Activated CD4-positive, alpha-beta T cell treated with anti-CD3 and anti-CD28 coated beads, Interleukin-2, amount 10 ng/mL, durations not matched to agents 7 days and 5 days (primary cell): ENCODE data around the gene PTGER2. TPM values are rescaled to one million over a fixed set of nuclear protein-coding genes. Genes with fewer than 3 reads are reported as not detected.

Experiments
- CTCF ChIA-PET: fragments of 350-600 bp; sonication (Branson Sonifier 250); formaldehyde crosslinking; loops from one replicate; lab custom pipeline; 2021; ENCODE audit warnings: antibody characterized with exemption; lab: Charles Lee
- POLR2A ChIA-PET: fragments of 350-600 bp; sonication (Branson Sonifier 250); formaldehyde crosslinking; loops from one replicate; lab custom pipeline; 2021; ENCODE audit warnings: antibody characterized with exemption; lab: Charles Lee
- DNase-seq: peaks from one replicate; pipeline ENCODE4 v3.0.0-alpha.2; 2020
- H3K27ac Mint-ChIP-seq: one replicate; pipeline ENCODE4 v1.8.0; 2021; ENCODE audit warnings: mild to moderate bottlenecking, moderate library complexity, mixed read lengths
- H3K27me3 Mint-ChIP-seq: one replicate; pipeline ENCODE4 v1.8.0; 2021; ENCODE audit warnings: mixed read lengths
- H3K36me3 Mint-ChIP-seq: one replicate; pipeline ENCODE4 v1.8.0; 2021; ENCODE audit warnings: low read depth, mixed read lengths
- H3K4me1 Mint-ChIP-seq: one replicate; pipeline ENCODE4 v1.8.0; 2021; ENCODE audit warnings: mixed read lengths
- H3K4me3 Mint-ChIP-seq: one replicate; pipeline ENCODE4 v1.8.0; 2021; ENCODE audit warnings: mild to moderate bottlenecking, moderate library complexity, mixed read lengths
- H3K9me3 Mint-ChIP-seq: one replicate; pipeline ENCODE4 v1.8.0; 2021; ENCODE audit warnings: mixed read lengths
- total RNA-seq, 2 experiments: library from RNA; stranded (reverse); gene quantifications; one replicate each; pipeline ENCODE4 v1.2.3, GENCODE V29; 2021

PTGER2 gene
- total RNA-seq, 2 experiments from 2014 or later: 54.5 to 60.4 TPM

DNA sequence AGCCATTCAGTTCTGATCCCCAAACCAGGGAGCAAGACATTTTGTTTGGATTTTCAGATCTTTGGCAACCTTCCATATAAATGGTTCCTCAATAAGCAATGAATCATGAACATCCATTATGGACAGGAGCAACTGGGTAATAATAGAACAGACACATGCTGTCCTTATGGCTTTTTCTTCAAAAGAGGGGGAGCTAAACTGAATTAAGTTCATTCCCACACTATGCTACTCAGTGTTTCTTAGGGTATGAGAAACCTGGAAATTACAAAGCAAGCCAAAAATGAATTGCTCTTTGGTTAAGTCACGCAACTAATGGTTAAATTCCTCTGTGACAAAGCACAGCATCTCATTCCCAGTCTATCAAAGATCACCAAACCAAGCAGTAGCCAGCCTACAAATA, 51.0 kb downstream of the PTGER2 start:
- ChIA-PET CTCF (interaction anchor here (1.2 to 1.4 kb wide), 2 partner anchors 12 to 15 kb away, joined by 3 read pairs; no protein-coding TSS in a partner anchor), POLR2A (no interaction called here)
- no peak overlapping the region for H3K4me3 Mint-ChIP-seq

DNA sequence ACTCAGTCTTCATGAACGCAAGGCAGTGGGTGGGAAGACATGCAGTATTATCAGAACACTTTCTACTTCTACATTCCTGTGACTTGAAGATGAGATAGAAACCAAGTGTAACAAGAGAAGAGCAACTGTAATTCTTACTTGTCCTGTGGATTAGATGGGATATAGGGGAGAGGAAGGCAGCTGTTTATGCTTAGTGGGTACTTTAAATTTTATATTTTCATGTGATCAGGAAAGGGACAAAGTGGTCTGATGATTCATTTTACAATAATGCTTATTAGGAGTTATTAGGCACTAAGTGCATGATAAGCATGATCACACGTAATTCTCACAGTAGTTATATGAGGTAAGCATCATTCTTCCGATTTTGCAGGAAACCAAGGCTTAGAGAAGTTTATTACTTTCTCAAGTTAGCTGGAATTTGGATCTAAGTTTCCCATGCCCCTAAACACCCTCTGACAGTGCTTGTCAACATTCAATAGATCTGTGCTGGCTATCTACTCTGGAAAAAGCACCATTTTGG, 52.7 kb downstream of the PTGER2 start:
- CTCF ChIA-PET: no interaction called here
- Mint-ChIP-seq H3K27me3 (peaks cover 8% of the 10 kb centered on the region), H3K4me1 (no peaks in the 10 kb centered on the region), H3K27ac (no peak overlapping the region), H3K4me3 (no peak overlapping the region), H3K36me3 (peaks cover 4% of the 10 kb centered on the region), H3K9me3 (peaks cover 2% of the 10 kb centered on the region)
- POLR2A ChIA-PET: no interaction called here
- no peak for DNase-seq

More for the DNA sequence above, 51.0 kb downstream of the PTGER2 start:
- no peak for DNase-seq
- Mint-ChIP-seq H3K4me1 (peaks cover 9% of the 10 kb centered on the region), H3K27me3 (peaks cover 3% of the 10 kb centered on the region), H3K9me3 (peaks cover 2% of the 10 kb centered on the region), H3K27ac (no peak overlapping the region), H3K36me3 (peaks cover 5% of the 10 kb centered on the region)

DNA sequence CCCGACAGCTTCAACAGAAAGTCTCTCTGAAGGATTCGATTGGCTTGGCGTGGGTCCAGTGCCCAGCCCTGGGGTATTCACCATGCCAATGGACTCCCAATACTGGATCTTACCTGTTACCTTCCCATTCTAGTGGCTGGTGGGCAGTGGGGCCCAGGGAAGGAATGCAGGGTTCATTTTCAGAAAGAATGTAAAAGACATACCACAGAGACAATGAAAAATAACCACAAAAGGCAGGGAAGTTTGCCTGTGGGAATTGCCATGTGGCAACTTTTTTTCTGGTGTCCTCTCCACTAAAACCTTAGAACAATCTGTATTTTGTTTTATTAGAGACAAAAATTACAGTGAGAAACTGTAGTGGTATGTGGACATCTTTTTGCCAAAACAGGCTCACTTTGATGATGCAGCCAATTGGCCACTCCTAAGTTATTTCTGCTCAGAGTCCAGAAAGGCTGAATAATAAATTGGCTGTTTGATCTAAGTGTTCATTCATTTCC, 55.2 kb downstream of the PTGER2 start:
- peaks cover 12% of the 10 kb centered on the region for H3K9me3 Mint-ChIP-seq
- ChIA-PET CTCF (no interaction called here), POLR2A (no interaction called here)
- no peaks in the 10 kb centered on the region for H3K4me1 Mint-ChIP-seq
- H3K4me3 Mint-ChIP-seq: no peak overlapping the region
- peaks cover 12% of the 10 kb centered on the region for H3K27me3 Mint-ChIP-seq
- peaks cover 9% of the 10 kb centered on the region for H3K36me3 Mint-ChIP-seq
- no peak overlapping the region for H3K27ac Mint-ChIP-seq
- DNase-seq: no peak

DNA sequence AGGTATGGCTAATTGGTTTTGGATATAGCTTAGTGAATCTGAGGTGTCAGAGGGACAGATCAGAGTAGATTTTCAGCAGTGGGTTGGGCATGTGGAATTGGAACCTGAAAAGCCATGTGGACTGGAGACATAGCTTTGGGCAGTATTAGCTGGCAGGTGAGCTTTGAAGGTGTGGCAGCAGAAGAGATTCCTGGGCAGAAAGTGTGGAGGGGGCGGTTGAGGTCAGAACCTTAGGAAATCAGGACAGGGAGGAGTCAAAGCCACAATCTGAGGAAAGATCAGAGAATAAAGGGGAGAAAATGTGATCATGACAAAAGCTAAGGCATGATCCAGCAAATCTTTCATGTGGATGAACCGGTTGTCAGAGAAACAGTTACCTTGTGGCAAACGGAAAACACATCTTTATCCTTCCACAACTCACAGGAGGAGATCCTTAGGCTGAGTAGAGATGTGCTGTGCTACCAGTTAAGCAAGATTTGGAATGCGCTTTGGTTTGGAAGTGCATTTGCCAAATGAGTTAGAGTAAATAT, 56.4 kb downstream of the PTGER2 start:
- H3K9me3 Mint-ChIP-seq: peaks cover 17% of the 10 kb centered on the region
- CTCF ChIA-PET: interaction anchor here (1.9 kb wide), 1 partner anchor 10 kb away, joined by 5 read pairs; no protein-coding TSS in a partner anchor

DNA sequence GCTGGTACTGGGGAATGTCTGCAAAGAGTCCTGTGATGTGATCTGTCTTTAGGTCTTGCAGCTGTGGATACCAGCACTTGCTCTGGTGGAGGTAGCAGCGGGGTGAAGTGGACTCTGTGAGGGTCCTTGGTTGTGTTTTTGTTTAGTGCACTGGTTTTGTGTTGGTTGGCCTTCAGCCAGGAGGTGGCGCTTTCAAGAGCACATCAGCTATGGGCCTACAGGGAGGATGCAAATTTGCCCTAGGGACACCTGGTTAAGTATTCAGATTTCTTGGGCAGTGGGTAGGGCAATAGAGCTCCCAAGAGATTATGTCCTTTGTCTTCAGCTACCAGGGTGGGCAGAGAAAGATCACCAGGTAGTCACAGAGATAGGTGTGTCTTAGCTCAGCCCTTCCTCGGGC, 63.8 kb downstream of the PTGER2 start:
- ChIA-PET CTCF (interaction anchor here (0.6 kb wide), 1 partner anchor 9 kb away, joined by 3 read pairs; no protein-coding TSS in a partner anchor), POLR2A (no interaction called here)
- Mint-ChIP-seq H3K4me1 (peaks cover 8% of the 10 kb centered on the region), H3K36me3 (peaks cover 29% of the 10 kb centered on the region), H3K9me3 (peaks cover 40% of the 10 kb centered on the region), H3K4me3 (no peak overlapping the region), H3K27ac (no peak overlapping the region), H3K27me3 (peaks cover 32% of the 10 kb centered on the region)
- no peak for DNase-seq

More for the DNA sequence above, 56.4 kb downstream of the PTGER2 start:
- Mint-ChIP-seq H3K27me3 (peaks cover 19% of the 10 kb centered on the region), H3K4me3 (no peak overlapping the region), H3K4me1 (no peaks in the 10 kb centered on the region), H3K27ac (no peak overlapping the region), H3K36me3 (peaks cover 13% of the 10 kb centered on the region)
- POLR2A ChIA-PET: no interaction called here
- DNase-seq: no peak

Other genes starting within 250 kb of the PTGER2 start
- under 1 TPM; 0.30 to 0.33 TPM for gene NID2, start 245.3 kb upstream of the PTGER2 start, total RNA-seq
- under 1 TPM in 1 of 2 experiments, not detected in 1; 0.07 TPM for gene PTGDR, start 46.6 kb upstream of the PTGER2 start, total RNA-seq
- 10 to 100 TPM; 10.5 to 12.0 TPM for gene TXNDC16, start 238.2 kb downstream of the PTGER2 start, total RNA-seq
- gene GPR137C, start 238.5 kb downstream of the PTGER2 start, total RNA-seq: 1 to 10 TPM in 1 of 2 experiments, under 1 TPM in 1; 0.60 to 1.2 TPM